Measurements from ENCODE around the gene SNTG2.

SNTG2 gene

DNA sequence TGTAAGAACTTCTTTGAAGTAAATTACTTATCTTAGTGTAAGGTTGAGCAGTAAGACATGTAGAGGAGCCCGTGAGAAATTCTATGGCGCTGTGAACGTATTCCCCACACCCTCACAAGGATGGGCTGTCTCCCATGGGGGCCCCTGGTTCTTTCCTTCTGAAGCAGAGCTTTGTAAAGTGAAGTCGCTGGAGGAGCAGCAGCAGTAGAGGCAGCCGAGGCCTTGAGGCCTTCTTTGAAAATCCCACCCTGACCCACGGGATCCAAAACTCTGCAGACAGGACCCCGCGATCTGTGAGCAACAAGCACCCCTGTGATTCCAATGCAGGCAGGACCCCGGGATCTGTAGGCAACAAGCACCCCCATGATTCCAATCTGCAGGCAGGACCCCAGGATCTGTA, 23.8 kb upstream of the SNTG2 start:
- no peak for DNase-seq (ENCODE audit: low read depth)

- DNase-seq (ENCODE audit: low read depth) = no peak
Measured at GRCh38 chr2:929011-929735, 21.5 kb upstream of the SNTG2 start.

GRCh38 chr2:929925-930324, 20.7 kb upstream of the SNTG2 start:
- DNase-seq (ENCODE audit: low read depth) = no peak

GRCh38 chr2:930935-931334, 19.7 kb upstream of the SNTG2 start:
- DNase-seq (ENCODE audit: low read depth) = no peak

DNA sequence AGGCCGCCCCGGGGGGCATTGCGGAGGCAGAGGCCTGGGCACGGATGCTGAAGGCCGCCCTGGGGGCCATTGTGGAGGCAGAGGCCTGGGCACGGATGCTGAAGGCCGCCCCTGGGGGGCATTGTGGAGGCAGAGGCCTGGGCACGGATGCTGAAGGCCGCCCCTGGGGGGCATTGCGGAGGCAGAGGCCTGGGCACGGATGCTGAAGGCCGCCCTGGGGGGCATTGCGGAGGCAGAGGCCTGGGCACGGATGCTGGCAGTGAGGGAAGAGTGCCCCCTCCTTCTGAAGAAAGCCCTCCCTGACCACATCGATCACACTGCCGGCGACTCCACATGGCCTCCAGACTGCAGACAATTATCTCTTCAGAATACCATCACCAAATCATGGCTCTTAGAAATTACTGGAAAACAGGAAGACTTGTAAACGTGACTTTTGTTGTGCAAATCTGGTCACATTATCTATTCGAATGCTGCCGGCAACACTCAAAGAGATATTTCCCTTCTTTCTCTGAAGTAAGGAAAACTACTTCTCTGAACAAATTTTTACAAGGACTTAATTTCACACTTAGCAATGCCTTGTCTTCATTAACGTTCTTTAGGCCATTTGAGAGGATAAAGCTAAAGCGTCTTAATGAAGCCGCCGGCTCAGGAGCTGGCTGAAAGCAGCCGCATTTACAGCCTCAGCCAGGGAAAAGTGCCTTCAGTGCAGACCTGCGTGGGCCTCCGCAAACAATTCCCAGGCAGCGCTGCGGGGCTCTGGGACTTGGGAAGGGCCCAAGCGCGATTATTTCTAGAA, 18.1 kb upstream of the SNTG2 start:
- no peak for DNase-seq (ENCODE audit: low read depth)

DNA sequence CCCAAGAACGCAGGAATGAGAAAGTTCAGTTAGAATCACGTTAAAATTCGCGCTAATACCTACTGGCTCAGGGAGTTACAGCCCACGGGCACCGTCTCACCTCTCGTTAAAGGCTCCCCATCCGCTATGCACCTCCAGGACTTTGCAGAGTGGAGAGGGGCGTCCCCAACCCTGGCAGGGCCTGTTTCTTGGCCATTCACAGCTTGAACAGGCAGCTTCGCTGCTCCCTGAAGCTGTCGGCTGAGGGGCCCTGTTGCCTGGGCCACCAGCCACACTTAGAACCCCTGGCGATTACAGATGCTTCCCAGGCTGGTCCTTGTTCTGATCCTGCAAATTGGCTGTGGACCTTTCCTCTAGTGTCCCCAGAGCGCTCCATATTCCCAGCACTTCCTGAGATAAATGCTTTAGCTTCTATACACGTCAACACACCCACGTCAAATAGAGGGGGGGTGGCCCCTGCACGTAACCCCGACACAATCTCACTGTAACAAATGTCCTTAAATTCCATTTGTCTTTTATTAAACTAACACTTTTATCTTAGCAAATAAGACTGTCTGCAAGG, 16.8 kb upstream of the SNTG2 start:
- no peak for DNase-seq (ENCODE audit: low read depth)

- DNase-seq (ENCODE audit: low read depth) = no peak
Measured at GRCh38 chr2:937530-937929, 13.1 kb upstream of the SNTG2 start.

DNA sequence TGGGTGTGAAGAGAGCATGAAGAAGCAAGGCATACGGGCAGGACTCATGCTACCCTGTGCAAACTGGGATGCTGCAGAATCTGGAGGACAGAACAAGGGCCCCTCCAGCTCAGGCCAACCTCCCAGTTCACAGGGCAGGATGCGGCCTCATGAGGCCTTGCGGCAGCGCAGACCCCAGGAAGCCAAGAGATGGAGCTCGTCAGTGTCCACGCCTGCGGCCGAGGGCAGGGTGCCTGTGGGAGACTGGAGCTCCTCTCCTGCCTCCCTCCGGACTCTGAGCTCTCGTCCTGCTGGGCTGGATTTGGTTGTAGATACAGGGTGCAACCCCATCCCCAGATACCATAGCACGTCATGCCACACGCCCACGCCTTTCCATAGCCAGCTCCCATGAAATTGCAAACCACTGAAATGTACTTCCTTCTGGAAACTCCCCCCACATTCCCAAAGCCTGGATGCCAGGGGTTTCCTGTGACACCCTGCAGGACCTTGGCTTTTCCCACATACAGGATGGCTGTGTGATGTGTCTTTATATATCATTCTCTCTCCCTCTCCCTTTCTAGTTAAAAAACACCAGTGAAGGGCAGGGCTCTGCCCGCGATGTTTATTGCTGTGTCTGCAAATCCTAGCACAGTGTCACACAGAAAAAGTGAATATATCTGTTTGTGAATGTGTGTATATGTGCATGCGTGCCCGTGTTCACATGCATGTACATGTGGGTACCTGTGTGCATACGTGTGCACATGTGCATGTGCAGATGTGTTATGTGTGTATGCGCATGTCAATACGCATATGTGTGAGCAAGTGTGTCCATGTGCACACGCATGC, 12.3 kb upstream of the SNTG2 start:
- DNase-seq (ENCODE audit: low read depth) = no peak

DNA sequence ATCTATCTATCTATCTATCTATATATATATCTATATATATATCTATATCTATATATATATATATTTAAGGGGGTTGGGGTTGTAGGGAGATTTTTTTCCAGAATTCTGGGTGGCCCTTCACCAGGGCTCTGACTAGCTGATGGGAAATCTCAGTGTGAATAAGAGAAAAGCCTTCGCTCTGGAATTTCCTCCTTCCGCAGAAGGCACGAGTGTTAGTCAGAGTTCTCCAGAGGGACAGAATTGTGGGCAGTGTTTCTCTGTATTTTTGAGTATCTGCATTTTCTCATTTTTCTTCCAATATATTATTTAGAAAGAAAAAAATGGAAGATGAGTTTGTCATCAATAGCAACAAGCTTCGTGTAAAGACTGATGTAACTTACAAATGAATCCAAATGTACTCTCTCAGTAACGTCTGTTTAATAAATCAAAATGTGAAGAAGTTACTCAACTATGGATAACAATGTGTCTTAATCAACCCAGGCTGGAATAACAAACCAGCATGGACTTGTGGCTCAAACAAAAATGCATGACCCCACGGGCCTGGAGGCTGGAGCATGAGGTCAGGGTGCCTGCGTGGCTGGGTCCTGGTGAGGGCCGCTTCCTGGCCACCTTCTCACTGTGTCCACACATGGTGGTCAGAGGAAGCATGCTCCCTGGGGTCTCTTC, 10.6 kb upstream of the SNTG2 start:
- DNase-seq (ENCODE audit: low read depth) = no peak

DNA sequence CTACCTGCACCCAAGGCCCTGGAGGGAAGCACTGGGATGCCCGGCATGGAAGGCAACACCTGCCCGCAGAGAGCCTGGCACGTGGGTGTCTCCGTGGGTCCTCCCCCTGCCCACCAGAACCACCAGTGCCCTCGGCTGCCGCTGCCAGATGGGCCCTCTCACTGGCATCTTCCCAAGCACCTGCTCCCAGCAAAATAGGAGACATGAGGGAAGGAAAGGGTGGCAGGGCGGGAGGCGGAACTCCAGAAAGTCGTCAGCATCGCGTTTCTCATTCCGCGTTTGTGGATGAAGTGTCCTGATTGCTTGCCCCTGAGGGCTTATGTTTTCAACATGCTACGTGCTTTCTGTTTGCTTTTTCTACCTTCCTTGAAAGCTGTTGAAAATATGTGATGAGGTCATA, 8.8 kb upstream of the SNTG2 start:
- no peak for DNase-seq (ENCODE audit: low read depth)

GRCh38 chr2:942775-943460, 7.7 kb upstream of the SNTG2 start:
- DNase-seq (ENCODE audit: low read depth) = no peak

- no peak for DNase-seq (ENCODE audit: low read depth)
Measured at GRCh38 chr2:943461-943797, 7.2 kb upstream of the SNTG2 start.

DNA sequence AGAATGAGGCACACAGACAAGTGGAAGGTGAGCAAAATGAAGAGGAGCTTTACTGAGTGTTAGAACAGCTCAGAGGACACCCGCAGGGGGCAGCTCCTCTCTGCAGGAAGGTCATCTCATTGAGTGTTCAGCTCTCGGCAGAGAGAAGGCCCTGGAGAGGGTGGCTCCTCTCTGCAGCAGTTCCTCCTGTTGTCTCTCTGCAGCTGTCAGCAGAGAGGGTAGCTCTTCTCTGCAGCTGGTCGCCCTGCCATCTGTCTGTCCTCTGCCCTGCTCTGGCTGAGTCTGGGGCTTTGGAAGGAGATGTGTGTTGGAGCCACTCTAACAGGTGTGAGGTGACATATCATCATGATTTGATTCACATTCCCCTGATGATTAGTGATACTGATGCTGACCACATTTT, 6.8 kb upstream of the SNTG2 start:
- no peak for DNase-seq (ENCODE audit: low read depth)

- DNase-seq (ENCODE audit: low read depth) = no peak
Measured at GRCh38 chr2:944693-945092, 6.0 kb upstream of the SNTG2 start.

GRCh38 chr2:945104-945503, 5.5 kb upstream of the SNTG2 start:
- no peak for DNase-seq (ENCODE audit: low read depth)

DNA sequence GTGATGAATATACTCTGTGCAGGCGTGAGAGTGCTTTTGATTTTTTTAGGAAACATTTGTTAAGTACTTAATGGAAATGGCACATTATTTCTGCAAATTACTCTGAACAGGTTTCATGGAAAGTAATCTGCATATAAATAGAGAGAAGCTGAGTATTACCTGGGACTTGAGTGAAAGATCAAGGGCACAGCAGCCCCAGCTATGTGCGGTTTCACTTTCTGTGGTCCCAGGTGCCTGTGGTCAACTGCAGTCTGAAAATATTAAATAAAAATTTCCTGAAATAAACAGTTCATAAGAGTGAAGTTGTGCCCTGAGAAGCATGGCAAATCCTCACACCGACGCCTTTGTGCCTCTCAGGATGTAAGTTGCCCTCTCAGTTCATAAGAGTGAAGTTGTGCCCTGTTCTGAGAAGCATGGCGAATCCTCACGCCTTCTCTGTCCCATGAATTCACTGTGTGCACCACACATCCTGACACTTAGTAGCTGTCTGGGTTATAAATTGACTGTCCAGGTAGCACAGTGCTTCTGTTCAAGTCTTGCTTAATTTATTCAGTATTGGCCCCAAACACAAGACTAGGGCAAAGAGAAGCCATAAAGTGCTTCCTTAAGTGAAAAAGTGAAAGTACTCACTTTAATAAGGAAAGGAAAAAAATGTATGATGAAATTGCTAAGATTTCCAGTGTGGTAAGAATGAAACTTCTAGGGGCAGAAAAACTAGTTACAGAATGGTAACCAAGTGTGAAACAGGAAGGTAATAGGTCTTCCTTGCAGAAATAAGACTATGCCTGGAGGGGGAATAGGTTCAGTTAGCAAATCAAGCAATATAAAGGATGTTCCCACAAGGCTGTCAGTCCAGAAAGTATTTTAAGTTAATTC, 4.3 kb upstream of the SNTG2 start:
- no peak for DNase-seq (ENCODE audit: low read depth)

GRCh38 chr2:949384-950079, 1.1 kb upstream of the SNTG2 start:
- no peak for DNase-seq (ENCODE audit: low read depth)

DNA sequence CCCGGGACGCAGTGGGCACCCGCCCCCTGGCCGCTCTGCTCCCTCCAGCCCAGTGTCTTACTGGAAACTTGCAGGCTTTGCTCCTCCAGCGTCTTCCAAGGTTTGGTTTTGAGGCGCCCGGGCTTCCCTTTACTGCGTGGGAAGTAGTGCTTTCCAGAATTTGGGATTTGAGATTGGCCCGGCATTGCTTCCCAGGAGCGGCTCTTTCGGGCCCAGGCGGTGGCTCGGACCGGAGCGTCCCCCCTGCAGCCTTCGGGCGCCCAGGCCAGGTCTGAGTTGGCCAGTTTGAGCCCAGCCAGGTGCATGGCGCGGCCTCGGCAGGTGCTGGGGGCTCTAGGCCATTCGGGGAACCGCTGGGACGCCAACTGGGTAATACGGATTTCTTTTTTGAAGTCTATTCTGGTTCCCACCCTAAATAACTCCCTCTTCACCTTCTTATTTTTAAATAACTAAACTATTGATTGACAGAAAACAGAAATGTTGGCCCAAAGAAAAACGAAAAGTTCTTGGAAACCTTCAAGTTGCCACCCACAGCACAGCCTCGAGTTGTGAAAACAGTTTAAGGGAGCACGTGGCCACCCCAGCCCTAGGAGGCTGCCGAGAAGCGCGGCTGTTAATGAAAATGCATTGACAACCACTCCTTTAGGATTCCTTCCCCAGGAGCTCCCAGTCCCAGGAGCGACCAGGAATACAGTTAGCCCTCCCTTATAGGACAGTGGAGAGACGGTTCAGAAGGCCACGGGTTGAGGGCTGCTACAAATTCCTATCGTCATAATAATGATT, 766 bp downstream of the SNTG2 start:
- no peak for DNase-seq (ENCODE audit: low read depth)

DNA sequence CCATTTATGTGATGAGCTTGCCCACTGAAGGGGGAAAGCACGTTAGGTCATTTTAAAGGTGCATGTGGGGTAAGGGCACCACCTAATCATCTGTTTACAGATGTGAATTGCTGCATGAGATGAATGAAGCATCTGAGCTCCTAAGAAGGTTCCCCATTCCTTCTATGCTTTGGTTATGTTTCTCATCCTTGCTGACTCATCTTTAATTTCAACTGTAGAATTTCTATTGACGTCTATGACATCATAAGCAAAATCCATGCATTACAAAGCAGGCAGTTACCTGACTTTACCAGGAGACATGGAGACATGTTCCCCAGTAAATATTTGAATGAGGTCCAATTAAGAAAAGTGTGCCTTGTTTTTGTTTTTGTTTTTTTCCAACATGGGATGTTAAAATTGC, 2.8 kb downstream of the SNTG2 start:
- DNase-seq (ENCODE audit: low read depth) = no peak
